AG08396 (cell line): Measurements from ENCODE around the gene DUS4L.

Source experiments
- DNase-seq: peaks from one replicate; pipeline ENCODE4 v3.0.0; 2012; ENCODE audit warnings: low spot score, mixed read lengths

The DUS4L gene

DNA sequence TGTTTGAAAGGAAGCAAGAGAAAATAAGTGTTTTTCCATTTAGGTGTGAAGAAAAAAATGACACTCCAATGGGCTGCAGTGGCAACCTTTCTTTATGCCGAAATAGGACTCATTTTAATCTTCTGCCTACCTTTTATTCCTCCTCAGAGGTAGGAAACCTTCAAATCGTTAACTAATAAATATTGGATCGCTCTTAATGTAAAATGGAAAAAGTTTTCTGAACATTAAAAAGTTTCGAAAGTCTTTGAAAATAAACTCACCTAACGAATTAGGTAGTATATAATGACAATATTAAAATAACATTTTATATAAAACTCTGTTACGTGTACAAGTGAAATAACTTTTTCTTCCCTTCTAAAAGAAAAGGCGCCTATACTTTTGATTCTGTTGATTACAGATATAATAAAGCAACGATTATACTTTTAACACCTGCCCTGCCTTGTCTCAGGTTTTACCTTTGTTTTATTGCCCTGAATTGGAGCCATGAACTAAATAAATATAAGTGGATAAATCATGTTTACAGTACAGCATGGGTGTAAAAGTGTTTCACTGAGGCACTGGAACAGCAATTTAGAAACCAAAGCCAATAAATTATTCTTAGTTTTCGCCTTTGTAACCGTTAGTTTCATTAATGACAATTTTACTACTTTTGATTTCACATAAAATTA is 17.1 kb downstream of the DUS4L start:
- DNase-seq: no peak

- no peak for DNase-seq
Measured at GRCh38 chr7:107581387-107582013, 17.7 kb downstream of the DUS4L start.

DNA sequence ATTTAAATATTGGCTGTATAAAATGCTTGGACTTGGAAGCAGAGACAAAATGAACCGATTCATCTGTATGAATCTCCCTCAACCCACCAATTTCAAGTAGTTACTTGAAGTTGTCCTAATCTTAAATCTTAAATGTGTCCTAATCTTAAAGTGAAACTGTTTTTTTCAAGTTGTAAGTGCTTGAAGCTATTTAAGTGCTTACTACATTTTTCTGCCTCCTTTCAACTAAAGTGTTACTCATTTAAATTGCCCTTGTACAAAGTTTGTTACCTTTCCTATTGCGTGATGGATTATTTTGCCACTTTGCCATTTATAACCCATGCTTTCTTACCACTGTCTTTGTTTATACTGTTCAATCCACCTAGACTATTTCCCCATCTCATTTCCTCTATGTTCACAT is 19.1 kb downstream of the DUS4L start:
- no peak for DNase-seq

- DNase-seq: no peak
Measured at GRCh38 chr7:107584716-107585115, 20.9 kb downstream of the DUS4L start.

DNA sequence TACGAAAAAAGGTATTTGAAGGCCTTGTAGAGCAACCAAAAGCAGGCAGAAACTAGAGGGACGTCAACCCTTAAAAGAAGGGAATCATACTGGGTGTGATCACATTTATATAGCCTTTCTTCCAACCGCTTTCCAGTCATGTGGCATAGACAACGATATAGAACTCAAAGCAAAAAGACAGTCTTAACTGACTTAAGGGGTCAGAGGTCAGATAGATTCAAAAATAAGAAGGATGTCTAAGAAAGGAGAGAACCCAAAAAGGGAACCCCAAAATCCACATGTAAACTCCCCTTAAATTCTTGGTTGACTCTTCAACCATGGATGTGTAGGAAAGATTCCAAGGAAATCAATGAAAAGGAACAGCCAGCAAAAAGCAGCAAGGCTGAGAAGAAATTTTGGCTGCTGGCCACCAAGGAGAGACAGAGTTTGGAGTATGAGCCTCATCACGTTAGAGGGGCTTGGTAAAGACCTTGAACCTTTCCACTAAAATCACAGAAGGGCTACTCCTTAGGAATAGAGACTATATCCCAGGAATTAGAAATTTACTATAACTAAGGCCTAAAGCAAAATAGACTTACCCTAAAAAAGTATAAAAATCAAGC is 24.9 kb downstream of the DUS4L start:
- DNase-seq: no peak

GRCh38 chr7:107591421-107591820 is 27.6 kb downstream of the DUS4L start:
- no peak for DNase-seq

- DNase-seq: no peak
Measured at GRCh38 chr7:107592361-107593024, 28.7 kb downstream of the DUS4L start.

- DNase-seq: no peak
Measured at GRCh38 chr7:107593025-107593410, 29.2 kb downstream of the DUS4L start.

GRCh38 chr7:107594961-107595737 is 31.4 kb downstream of the DUS4L start:
- peak; percentile 52 for DNase-seq

GRCh38 chr7:107596881-107597581 is 33.3 kb downstream of the DUS4L start:
- DNase-seq: no peak

DNA sequence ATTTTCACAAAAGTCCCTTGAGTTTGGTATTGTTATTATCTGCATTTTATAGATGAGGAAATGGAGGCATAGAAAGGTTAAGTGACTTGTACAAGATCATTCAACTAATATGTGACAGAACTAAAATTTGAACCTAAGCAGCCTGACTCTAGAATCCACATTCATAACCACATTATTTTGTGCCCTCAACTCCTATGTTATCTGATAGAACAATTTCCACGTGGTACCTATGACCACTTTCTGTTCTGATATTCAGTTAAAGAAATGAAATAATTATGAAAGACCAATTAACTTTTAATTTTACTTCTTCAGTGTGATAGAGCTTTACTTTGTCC is 33.8 kb downstream of the DUS4L start:
- DNase-seq: no peak

DNA sequence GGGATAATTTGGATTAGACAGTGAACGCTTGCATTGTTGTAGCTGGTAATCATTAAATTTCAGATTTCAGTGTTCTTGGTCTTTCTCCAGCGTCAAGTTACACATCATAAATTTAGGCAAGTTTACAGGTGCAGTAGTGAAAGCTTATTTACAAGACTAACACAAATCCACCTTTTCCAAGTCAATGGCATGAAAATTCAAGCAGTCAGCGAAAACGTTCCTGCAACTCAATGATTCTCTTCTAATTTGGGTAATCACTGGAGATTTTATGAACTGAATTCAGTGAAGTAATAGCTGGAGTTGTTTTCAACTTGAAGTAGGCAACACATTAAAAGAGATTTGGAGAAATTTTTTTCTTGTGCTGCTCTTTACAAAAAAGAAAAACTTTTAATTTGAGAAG is 34.2 kb downstream of the DUS4L start:
- no peak for DNase-seq

DNA sequence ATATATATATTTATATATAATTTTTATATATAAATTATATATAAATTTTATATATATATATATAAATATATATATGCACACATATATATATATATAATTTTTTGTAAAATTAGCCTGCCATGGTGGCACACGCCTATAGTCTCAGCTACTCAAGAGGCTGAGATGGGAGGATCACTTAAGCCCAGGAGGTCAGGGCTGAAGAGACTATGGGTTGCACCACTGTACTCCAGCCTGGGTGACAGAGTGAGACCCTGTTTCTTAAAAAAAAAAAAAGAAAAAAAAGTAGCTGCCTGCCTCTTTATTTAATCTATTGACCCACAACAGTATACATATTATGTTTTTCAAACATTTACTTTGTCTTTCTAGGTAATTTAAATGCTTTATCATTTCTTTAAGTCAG is 35.5 kb downstream of the DUS4L start:
- DNase-seq: no peak

DNA sequence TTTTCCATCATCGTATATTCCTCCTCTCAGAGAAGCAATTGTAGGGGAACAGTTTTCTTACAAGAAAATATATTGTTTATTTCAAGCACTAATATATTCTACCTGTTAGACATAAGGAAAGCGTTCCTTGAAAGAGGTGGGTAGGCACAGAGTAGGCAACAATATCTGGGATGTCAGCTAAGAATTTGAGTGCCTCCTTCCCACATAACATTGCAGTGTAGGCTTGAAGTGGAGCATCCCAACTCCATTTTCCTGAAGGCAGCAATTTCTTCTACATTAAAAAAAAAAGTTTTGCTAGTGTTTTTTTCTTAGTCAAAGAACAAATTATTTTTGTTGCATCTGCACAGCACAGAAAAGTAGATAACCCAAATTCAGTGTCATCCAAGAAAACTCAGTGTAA is 37.0 kb downstream of the DUS4L start:
- no peak for DNase-seq

DNA sequence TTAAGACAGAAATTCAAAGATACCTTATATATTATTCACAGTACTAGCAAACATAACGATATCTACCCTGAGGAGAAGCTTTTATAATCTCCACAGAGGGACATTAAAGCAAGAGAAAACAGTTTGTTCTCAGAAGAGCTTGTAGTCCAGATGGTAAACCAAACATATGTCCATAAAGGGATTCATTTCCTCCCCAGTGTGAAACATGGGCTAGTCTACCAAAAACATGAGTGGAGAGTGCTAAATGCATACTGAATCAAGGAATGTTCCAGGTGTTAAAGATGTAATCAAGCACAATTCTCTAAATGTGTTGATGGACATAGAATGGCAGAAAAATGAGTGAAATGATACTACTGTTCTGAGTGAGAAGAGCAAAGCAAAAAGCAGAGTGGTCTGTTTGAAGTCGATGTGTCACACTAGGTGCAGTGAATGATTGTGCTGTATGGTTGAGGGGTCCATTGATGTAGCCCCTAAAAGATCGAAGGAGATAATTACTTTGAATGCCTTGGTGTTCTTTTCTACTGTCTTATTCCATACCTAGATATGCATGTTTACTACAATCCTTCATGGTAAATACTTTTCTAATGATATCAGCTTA is 41.5 kb downstream of the DUS4L start:
- DNase-seq: no peak

- no peak for DNase-seq
Measured at GRCh38 chr7:107606303-107606702, 42.5 kb downstream of the DUS4L start.

DNA sequence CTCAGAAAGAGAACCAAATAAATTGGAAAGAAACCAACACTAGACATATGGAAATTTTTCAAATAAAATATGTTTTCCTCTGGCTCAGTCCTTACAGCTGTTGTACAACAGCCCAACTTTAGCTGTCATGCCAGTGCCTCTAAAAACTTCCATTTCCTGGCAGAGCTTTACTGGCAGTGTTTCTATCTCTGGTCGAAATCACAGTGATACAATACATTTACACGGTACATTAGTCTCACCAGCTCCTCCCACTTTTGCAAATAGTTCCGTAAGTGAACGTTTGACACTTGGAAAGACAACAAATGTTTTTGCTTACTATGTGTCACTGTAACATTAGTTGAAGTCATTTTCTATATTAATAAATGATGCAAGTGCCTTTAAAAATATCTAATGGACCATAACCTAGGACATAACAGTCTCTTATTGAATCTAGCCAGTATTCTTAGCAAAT is 46.1 kb downstream of the DUS4L start:
- no peak for DNase-seq

DNA sequence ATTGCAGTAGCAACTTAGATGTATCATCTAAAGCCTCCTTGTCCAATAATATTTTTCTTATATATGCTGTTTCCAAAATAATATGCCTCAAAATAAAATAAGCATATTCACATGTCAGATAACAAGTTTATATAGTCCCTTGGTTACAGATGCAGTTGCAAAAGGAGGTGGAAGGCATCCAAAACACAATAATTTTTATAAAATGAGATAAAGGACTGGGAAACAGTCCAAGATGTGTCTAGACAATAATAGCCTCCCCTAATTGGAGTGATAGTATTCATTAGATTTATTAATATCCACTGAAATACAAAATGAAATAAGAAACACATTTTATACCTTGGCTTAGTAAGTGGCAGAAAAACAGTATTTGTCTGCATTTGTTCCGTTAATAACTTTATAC is 46.6 kb downstream of the DUS4L start:
- no peak for DNase-seq

DNA sequence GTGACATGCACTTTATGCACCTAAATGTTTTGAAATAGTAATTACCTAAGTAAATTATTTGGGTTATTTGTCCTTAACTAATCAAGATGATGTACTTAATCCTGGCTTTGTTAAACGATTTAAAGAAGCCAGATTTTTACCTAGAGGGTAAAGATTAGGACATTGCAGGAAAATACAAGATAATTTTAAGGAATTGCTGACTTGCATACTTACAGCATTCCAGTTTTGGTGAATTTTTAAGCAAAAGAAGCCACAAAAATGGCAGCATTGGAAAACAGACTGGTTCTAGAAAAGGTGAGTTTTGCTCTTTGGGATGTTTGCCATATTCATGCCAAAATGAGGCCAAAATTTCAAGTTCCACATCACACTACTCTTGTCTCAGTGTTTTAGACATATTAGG is 49.7 kb downstream of the DUS4L start:
- no peak for DNase-seq

GRCh38 chr7:107613948-107614347 is 50.2 kb downstream of the DUS4L start:
- DNase-seq: no peak

DNA sequence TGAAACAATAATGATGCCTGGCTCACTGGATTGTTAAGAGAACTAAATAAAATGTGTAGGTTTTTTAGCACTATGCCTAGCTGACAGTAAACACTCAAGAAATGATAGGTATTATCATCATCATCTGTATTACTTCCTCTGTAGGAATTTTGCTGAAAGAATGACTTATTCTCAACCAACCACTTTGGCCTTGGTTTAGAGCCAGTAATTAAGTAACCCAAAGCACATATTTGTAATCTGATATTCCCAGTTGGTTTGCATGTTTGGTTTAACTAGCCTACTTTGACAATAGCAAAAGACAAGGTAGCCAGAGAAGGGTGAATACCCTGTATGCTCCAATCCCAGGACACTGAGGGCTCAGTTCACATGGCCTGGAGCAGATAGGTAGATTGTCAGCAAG is 50.7 kb downstream of the DUS4L start:
- peak; percentile 44 for DNase-seq
